ENCODE results near the gene KRTAP12-1. TPM values are rescaled to one million over a fixed set of nuclear protein-coding genes. Genes with fewer than 3 reads are reported as not detected.

Gene KRTAP12-1
- total and polyA plus RNA-seq, 2 donors (not counting 3 experiments of a cell fraction or from before 2014, with no cell fraction given): not detected

DNA sequence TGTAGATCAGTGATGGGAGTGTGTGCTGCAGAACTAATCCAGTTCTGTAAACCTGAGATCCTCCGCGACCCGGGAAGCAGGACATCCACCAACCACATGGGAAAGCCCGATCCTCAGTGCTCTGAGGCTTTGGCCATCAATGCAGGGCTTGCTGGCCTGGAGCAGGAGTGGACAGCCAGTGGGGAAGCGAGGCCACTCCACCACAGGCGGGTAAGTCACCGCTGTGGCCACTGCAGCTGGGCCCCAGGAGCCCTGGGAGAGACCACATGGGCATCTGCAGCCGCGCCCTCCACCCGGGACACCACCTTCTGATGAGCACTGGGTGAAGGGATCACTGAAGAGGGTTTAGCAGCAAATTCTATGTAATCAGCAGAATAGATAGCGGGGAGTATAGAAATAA lies 811 bp downstream of the KRTAP12-1 start:
- Histone ChIP-seq H3K4me1 (ENCODE audit: control insufficient read depth, extremely low read depth, insufficient read depth, low read length) (no peaks in the 10 kb centered on the region), H3K9me3 (replicated peaks; ENCODE audit: control insufficient read depth, insufficient read depth, low read length) (no peaks in the 10 kb centered on the region), H2AFZ (ENCODE audit: low read depth, low read length) (no peak overlapping the region), H3K4me3 (replicated peaks in 1 of 3; ENCODE audit: insufficient read depth in 1 of 3, low read depth in 1 of 3, low read length in 3 of 3) (no peak overlapping the region), H4K20me1 (replicated peaks; ENCODE audit: control insufficient read depth, extremely low read depth, insufficient read depth, low read length) (no peaks in the 10 kb centered on the region), H3K36me3 (ENCODE audit: control insufficient read depth in 2 of 2, extremely low read depth in 1 of 2, insufficient read depth in 2 of 2, low read length in 2 of 2) (no peaks in the 10 kb centered on the region), H3K9ac (replicated peaks; ENCODE audit: extremely low read depth, insufficient read depth, low read length) (no peak overlapping the region), H3K27me3 (ENCODE audit: control insufficient read depth in 2 of 2, insufficient read depth in 2 of 2, low read length in 2 of 2) (peaks cover 0 to 5% of the 10 kb centered on the region in 2 experiments), H3K9me1 (replicated peaks; ENCODE audit: control insufficient read depth, extremely low read depth, insufficient read depth, low read length) (no peaks in the 10 kb centered on the region), H3K4me2 (ENCODE audit: insufficient read depth, low read length) (no peak overlapping the region), H3K27ac (ENCODE audit: insufficient read depth, low read depth, low read length) (no peak overlapping the region), H3K79me2 (ENCODE audit: control insufficient read depth, insufficient read depth, low read length) (no peaks in the 10 kb centered on the region)
- dilution Hi-C loops (cut with MboI; ENCODE audit: extremely low pct_ligation_motif_present, low sequenced_read_pairs) (no loop called here), intact Hi-C loops (cut with micrococcal nuclease) (no loop called here)
- FAIRE-seq: no peak
- ChIA-PET CTCF (no interaction called here), POLR2A (no interaction called here)
- DNase-seq (ENCODE audit: low read depth, low spot score): no peak
- BruUV-seq (replicated peaks): no TSS peak
- TF ChIP-seq JUN (IDR thresholded peaks at IDR 0.05; ENCODE audit: borderline replicate concordance, insufficient read depth, insufficient read length, low read depth) (no peak), POLR2A (IDR thresholded peaks at IDR 0.05; ENCODE audit: low read depth, low read length) (no peak), POLR2AphosphoS5 (IDR thresholded peaks at IDR 0.05; ENCODE audit: insufficient read depth, low read depth, low read length) (no peak), GATA2 (IDR thresholded peaks at IDR 0.05; ENCODE audit: insufficient read depth, insufficient read length, low read depth, low read length) (no peak), EZH2 (IDR thresholded peaks at IDR 0.05; ENCODE audit: borderline replicate concordance, low read depth, low read length, severe bottlenecking) (no peak), MYC (IDR thresholded peaks at IDR 0.05; ENCODE audit: low read depth, low read length) (no peak), FOS (IDR thresholded peaks at IDR 0.05; ENCODE audit: borderline replicate concordance, insufficient read depth, low read length) (no peak)
- TF ChIP-seq, protein P1, sequence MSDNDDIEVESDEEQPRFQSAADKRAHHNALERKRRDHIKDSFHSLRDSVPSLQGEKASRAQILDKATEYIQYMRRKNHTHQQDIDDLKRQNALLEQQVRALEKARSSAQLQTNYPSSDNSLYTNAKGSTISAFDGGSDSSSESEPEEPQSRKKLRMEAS (IDR thresholded peaks at IDR 0.05; ENCODE audit: insufficient read depth, insufficient read length): no peak
- TF ChIP-seq, protein P2, sequence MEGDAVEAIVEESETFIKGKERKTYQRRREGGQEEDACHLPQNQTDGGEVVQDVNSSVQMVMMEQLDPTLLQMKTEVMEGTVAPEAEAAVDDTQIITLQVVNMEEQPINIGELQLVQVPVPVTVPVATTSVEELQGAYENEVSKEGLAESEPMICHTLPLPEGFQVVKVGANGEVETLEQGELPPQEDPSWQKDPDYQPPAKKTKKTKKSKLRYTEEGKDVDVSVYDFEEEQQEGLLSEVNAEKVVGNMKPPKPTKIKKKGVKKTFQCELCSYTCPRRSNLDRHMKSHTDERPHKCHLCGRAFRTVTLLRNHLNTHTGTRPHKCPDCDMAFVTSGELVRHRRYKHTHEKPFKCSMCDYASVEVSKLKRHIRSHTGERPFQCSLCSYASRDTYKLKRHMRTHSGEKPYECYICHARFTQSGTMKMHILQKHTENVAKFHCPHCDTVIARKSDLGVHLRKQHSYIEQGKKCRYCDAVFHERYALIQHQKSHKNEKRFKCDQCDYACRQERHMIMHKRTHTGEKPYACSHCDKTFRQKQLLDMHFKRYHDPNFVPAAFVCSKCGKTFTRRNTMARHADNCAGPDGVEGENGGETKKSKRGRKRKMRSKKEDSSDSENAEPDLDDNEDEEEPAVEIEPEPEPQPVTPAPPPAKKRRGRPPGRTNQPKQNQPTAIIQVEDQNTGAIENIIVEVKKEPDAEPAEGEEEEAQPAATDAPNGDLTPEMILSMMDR (IDR thresholded peaks at IDR 0.05; ENCODE audit: extremely low read depth in 1 of 2, insufficient read depth in 1 of 2, low read depth in 1 of 2, low read length in 2 of 2): no peak
